Globus pallidus (tissue), 1 donor: ENCODE measurements around the gene RPL19.
A peak's percentile ranks its signal among the peaks of the same experiment; 100 is the strongest.
"Not testable (repeated sequence)": the region's sequence is repeated elsewhere in the genome, so short reads cannot be mapped to it uniquely, and the experiment has no call there.

ENCODE experiments used
- DNase-seq: peaks from one replicate; pipeline ENCODE4 v3.0.0-alpha.2; 2015; ENCODE audit warnings: low spot score

RPL19 gene

GRCh38 chr17:39244600-39245570 is 44.8 kb downstream of the RPL19 start:
- peak; percentile 69 for DNase-seq

GRCh38 chr17:39246274-39246673 is 46.2 kb downstream of the RPL19 start:
- no peak for DNase-seq

GRCh38 chr17:39250076-39250475 is 50.0 kb downstream of the RPL19 start:
- DNase-seq = not testable (repeated sequence)

GRCh38 chr17:39251997-39252396 is 51.9 kb downstream of the RPL19 start:
- no peak for DNase-seq

- no peak for DNase-seq
These were observed 52.8 kb downstream of the RPL19 start for GRCh38 chr17:39252788-39253460.
